Measurements from ENCODE around the gene UBE2V1.

The UBE2V1 gene

DNA sequence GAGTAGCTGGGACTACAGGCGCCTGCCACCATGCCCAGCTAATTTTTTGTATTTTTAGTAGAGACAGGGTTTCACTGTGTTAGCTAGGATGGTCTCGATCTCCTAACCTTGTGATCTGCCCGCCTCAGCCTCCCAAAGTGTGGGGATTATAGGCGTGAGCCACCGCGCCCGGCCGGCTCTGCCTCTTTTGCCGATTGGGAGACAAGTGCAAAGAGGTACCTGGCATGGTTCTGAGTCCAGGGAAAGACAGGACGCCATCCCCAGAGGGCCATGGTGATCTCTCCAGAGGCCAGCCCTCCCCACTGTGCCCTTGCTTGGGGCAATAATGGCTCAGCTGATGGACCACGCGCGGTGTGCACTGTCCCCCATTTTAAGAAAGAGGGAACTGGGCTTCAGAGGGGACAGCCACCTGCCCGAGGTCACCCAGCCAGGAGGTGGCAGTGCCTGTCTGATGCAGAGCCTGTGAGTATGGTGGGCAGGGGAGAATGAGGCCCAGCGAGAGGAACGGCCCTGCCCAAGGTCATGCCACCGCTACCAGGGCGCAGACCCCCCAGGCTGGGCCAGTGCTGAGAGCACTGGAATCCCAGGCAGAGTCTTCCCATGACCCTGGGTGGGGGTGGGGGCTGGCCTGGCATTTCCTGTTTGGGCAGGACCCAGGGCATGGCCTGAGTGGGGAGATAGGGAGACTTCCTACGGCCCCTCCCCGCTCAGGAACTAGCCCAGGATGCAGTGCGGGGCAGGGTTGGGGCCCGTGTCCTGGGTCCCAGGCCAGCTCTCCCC is 69.2 kb downstream of the UBE2V1 start:
- DNase-seq (ENCODE audit: low read depth): no peak

DNA sequence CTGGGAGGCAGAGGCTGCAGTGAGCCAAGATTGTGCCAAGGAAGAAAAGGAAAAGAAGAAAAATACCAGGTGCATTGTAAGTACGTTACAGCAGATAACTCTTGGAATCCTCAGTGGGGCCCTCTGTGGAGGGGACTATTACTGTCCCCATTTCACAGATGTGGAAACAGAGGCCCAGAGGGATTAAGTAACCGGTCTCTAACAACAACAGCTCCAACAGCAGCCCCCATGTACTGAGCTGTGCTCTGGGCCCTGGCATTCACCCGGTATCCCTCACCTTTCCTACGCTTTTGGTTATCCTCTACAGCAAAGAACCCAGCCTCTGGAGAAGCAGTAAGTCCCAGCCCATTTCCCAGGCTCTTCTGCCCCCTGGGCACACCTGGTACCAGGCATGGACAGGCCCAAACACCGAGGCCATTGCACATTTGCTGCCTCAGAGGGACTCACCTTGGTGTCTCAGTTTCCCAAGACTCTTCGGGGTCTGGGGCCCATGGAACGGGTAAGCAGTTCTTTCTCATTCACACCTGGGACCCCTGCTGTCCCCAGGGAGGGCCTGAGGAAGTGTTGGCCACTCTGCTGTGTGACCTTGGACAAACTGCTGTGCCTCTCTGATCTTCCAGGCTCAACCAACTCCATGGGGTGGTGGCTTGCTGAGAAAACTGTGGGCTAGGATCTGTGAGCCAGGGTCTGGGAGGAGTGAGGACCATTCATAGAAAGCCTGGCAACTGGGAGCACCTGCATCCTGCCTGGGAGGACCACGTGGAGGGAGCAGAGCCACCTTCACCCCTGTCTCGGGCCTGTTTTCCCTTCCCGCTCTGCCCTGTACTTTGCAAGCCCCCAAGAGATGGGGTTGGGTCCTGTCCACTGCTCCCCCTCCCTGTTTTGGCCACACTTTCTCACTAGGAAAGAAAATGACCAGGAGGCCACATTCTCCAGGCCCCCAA is 70.3 kb downstream of the UBE2V1 start:
- no peak for DNase-seq (ENCODE audit: low read depth)

DNA sequence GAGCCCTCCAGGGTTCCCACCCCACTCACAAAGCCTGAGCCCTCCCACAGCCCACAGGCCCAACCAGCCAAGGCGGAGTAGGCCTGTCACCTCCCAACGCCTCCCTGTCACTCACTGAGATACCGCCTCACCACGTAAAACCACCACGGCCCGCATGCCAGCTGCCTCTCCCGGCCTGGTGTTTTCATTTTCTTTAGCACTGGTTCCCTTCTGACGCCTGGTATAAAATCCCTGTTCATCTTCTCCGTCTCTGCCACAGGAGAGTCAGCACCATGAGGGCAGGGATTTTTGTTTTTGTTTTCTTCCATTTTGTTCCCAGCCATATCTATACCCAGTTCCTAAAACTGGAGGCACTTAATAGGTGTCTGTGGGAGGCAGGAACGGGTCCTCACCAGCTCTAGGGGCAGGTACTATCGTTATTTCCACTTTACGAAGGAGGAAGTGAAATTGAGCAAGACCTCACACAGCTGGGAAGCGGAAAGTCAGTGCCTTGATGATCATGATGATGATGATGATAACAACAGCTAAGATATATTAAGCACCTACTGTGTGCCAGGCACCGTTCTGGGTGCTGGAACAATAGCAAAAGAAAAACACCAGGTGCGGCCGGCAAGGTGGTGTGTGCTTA is 71.6 kb downstream of the UBE2V1 start:
- no peak for DNase-seq (ENCODE audit: low read depth)

DNA sequence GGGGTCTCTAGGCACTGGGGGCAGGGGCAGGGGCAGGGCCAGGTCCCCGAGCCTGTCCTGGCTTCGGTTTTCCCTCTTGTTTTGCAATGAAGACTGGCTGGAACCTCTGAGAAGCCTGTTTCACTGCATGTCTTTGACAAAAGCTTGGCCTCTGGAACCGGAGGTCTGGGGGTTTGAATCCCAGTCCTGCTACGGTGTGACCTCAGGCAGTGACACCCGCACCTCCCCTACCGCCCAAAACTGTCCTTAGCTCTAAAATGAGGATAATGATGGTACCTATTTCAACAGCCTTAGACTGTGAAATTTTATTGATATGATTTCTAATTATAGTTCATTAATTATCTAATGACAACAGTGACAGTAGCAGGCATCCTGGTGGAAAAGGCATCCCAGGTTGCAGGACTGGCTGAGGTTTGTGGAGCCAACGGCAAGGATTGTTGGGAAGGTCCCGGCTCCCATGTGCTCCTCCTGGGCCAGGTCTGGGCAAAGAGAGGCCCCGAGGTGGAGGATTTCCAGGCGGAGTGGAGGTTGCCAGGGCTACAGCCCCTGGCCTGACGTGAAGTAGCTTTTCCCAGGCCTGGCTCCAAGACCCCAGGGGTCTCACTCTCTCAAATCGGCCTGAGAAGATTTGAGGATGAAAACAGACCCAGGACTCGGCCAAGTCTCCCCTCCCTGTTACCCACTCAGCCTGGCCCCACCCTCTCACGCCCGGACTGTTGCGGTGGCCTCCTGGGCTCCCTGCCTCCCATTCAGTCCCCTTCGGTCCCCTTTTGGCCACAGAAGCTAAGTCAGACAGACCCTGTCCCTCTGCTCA is 72.3 kb downstream of the UBE2V1 start:
- no peak for DNase-seq (ENCODE audit: low read depth)

DNA sequence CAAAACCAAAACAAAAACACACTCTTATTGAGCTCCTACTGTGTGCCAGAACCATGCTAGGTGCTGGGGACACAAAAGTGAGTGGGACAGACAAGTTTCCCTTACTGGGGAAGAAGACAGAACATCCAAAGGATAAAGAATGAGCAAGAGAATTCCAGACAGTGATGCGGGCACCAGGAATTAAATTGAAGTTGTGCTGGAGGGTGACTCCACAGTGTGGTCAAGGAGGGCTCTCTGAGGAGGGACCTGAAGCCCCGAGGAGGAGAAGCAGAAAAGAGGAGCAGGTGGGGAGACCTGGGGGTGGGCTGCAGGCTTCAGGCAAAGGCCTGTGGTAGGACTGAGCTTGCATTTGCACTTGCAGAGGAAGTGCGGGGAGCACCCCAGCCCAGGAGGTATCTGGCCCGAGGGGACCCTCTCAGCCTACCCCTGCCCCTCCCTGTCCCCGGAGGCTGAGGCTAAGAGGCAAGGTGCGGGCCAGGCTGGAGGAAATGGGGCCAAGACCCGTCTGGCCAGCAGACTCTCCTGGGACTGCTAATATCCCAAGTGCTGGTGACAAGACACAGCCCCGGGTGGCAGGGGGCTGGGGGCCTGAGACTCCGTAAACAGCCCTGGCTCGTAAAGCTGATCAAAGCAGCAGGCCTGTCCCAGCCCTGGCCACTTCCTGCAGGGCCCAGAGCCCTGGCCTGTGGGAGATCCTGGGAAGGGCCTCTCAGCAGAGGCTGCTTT is 73.1 kb downstream of the UBE2V1 start:
- DNase-seq (ENCODE audit: low read depth): no peak

DNA sequence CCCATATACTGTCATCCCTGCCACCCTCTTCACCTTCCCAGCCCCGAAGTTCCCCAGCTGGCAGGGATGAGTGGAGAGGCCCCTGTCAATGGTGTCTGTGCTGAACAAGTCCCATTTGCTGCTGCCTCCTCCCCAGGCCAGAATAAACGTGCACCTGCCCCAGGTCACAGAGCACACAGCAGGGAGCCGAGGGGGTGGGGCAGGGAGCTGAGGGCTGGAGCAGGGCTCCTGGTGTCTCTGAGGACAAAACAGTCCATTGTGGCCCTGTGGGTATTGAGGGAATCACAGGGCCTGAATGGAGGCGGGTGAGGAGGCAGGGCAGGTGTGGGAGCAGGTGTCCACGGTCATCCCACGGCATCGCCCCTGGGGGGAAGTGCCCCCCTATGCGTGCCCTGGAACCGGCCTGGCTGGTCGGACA is 74.4 kb downstream of the UBE2V1 start:
- DNase-seq (ENCODE audit: low read depth): no peak

DNA sequence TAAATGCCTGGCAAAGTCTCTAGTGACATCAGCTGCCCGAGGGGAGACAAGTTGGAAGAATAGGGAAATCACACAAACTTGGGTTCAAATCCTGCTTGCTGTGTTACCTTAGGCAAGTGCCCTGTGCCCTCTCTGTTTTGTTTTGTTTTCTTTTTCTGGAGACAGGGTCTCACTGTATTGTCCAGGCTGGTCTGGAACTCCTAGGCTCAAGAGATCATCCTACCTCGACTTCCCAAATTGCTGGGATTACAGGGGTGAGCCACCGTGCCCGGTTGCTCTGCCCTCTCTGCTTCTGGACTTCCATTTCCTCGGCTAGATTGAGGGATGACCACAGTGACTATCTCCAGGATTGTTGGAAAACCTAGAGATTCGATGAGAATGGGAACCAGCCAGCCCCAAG is 74.8 kb downstream of the UBE2V1 start:
- DNase-seq (ENCODE audit: low read depth): no peak

DNA sequence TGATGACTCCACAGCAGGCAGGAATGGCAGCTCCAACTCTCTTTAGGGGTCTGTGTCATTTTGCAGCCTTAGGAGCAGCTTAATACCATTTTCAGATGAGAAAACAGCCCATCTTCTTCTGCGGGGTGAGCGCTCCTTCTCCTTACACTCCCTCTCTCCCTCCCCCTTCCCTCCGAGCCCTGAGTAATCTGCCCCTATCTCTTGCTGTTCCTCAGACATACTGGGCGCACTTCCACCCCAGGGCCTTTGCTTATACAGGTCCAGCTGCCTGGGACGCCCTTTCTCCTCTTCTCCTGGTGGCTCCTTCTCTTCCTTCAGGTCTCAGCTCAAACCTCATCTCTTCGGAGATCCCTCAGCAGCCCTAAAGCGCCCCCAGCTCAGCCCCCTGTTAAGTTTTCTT is 75.4 kb downstream of the UBE2V1 start:
- DNase-seq (ENCODE audit: low read depth): no peak

DNA sequence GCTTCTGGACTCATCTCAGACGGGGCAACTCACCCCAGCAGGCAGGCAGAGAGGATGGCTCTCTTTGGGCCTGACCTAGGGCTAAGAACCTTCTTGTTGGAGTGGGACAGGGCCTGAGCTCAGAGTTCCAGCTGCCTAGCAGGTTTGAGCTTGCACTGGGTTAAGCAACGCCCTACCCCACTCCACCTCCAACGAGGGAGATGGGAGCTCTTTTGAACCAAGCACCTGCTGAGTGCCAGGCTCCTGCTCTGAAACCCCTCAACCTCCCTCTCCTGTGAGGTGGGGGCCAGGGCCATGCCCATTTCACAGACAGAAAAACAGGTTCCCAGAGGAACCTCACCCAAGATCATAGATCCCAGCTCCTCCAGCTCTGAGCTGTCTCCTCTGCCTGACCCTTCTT is 75.8 kb downstream of the UBE2V1 start:
- no peak for DNase-seq (ENCODE audit: low read depth)

DNA sequence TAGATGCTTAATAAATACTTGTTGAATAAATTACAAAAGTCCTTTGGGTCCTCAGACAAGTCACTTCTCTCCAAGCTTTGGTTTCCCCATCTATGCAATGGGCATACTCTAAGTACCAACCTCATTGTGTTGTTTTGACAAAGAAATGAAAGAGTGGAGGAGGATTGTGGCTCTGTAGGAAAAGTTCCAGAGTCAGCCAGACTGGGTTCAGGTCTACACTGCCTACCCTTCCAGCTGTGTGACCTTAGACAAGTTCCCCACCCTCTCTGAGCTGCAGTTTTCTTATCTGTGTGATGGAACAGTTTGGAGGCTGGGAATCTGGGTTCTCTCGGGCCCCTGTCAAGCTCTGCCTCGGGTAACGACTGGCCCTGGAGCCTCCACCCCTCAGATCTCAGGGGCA is 76.2 kb downstream of the UBE2V1 start:
- no peak for DNase-seq (ENCODE audit: low read depth)

DNA sequence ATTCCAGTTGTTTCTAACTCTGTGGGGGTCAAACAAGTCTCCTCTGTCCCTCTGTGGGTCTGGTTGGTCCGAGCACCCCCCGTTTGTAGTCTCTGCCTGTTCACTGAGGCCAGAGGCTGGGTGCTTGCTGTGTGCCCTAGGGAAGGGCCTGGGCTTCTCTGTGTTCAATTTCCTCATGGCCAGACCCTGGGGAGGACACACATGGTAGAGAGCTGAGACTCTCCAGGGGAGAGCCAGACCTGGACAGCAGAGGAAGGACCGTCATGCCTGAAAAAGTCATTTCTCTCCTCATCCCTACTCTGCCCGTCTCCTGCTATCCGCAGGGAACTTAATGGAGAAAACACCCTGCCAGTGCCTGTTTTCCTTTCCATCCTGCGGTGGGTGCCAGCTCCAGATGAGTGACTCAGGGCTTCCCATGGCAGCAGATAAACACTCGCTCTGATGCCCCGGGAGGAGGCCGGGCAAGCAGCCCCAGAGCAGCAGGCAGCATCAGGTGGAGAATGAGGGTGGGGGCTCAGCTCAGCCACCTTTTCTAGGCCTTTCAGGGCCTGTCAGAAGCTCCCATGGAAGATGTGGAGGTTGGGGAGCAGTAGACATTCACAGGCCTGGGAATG is 78.3 kb downstream of the UBE2V1 start:
- DNase-seq (ENCODE audit: low read depth): no peak

DNA sequence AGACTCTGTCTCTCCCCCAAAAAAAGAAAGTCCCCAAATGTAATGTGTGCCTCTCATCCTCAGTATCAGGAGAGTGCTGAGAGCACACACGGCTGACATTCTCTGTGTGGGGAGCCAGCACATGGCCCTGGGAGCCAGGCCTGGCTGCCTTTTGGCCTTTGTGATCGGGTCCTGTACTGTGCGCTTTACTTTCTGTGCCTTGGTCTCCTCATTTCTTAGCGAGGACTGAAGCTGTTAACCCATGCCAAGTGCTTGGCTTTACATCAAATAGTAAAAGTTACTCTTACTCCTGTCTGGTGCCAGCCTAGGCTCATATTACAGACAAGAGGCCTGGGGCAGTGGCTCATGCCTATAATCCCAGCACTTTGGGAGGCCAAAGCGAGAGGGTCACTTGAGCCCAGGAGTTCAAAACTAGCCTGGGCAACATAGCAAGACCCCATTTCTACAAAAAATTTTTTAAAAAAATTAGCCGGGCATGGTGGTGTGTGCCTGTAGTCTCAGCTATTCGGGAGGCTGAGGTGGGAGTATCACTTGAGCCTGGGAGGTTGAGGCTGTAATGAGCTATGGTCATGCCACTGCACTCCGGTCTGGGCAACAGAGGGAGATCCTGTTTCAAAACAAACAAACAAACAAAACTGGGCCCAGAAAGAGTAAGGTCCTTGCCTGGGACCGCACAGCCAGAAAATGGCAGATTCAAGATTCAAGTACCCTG is 79.8 kb downstream of the UBE2V1 start:
- DNase-seq (ENCODE audit: low read depth): no peak
